Chondrocyte (in vitro differentiated cells): ENCODE measurements around the gene ZCCHC7. TPM values are rescaled to one million over a fixed set of nuclear protein-coding genes. Genes with fewer than 3 reads are reported as not detected.
"Not testable (repeated sequence)": the region's sequence is repeated elsewhere in the genome, so short reads cannot be mapped to it uniquely, and the experiment has no call there.

Experiments used
- DNase-seq: peaks from one replicate; pipeline ENCODE4 v3.0.0; 2021; ENCODE audit warnings: mixed read lengths, low spot score
- H3K27ac Mint-ChIP-seq: one replicate; pipeline ENCODE4 v1.8.0; 2021; ENCODE audit warnings: mild to moderate bottlenecking, moderate library complexity, mixed read lengths; ENCODE audit not compliant: unreplicated experiment
- H3K27me3 Mint-ChIP-seq: 2 replicates; pipeline ENCODE4 v1.8.0; 2021; ENCODE audit warnings: low read depth, mixed read lengths
- H3K36me3 Mint-ChIP-seq: 2 replicates; pipeline ENCODE4 v1.8.0; 2021; ENCODE audit warnings: low read depth, mixed read lengths
- H3K4me1 Mint-ChIP-seq: 2 replicates; pipeline ENCODE4 v1.8.0; 2021; ENCODE audit warnings: low read depth, mild to moderate bottlenecking, mixed read lengths
- H3K4me3 Mint-ChIP-seq: one replicate; pipeline ENCODE4 v1.8.0; 2021; ENCODE audit warnings: mild to moderate bottlenecking, moderate library complexity, mixed read lengths; ENCODE audit not compliant: unreplicated experiment
- H3K9me3 Mint-ChIP-seq: 2 replicates; pipeline ENCODE4 v1.8.0; 2021; ENCODE audit warnings: low read depth, mixed read lengths
- total RNA-seq: library from RNA; stranded (reverse); gene quantifications from 3 replicates; pipeline ENCODE4 v1.2.1, GENCODE V29; 2021
- TF ChIP-seq, protein P1 (sequence below): fragments of 200-600 bp; sonication (generic); IDR thresholded peaks from 2 replicates; pipeline ENCODE4 v1.5.0; 2021; ENCODE audit warnings: antibody characterized with exemption, mild to moderate bottlenecking, moderate library complexity

ZCCHC7 gene
- total RNA-seq, 1 donor from 2014 or later, result 22.5 TPM

DNA sequence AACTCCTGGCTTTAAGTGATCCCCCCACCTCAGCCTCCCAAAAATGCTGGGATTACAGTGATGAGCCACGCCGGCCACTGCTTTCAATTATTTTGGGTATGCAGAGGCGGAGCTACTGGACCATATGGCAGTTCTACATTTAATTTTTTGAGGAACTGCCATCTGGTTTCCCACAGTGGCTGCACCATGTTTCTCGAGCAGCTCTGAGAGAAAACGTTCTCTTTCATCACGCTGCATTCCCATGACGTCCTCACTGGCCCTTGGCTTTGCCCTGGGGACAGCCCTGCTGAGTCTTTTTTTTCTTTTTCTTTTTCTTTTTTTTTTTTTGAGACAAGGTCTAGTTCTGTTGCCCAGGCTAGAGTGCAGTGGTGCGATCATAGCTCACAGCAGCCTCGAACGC is 266.6 kb downstream of the ZCCHC7 start:
- Mint-ChIP-seq H3K9me3 (peaks cover 4% of the 10 kb centered on the region), H3K4me3 (no peak overlapping the region), H3K4me1 (no peaks in the 10 kb centered on the region), H3K36me3 (peaks cover 4% of the 10 kb centered on the region), H3K27me3 (no peaks in the 10 kb centered on the region), H3K27ac (no peak overlapping the region)
- DNase-seq, result no peak
- TF ChIP-seq, protein P1, sequence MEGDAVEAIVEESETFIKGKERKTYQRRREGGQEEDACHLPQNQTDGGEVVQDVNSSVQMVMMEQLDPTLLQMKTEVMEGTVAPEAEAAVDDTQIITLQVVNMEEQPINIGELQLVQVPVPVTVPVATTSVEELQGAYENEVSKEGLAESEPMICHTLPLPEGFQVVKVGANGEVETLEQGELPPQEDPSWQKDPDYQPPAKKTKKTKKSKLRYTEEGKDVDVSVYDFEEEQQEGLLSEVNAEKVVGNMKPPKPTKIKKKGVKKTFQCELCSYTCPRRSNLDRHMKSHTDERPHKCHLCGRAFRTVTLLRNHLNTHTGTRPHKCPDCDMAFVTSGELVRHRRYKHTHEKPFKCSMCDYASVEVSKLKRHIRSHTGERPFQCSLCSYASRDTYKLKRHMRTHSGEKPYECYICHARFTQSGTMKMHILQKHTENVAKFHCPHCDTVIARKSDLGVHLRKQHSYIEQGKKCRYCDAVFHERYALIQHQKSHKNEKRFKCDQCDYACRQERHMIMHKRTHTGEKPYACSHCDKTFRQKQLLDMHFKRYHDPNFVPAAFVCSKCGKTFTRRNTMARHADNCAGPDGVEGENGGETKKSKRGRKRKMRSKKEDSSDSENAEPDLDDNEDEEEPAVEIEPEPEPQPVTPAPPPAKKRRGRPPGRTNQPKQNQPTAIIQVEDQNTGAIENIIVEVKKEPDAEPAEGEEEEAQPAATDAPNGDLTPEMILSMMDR, result no peak

DNA sequence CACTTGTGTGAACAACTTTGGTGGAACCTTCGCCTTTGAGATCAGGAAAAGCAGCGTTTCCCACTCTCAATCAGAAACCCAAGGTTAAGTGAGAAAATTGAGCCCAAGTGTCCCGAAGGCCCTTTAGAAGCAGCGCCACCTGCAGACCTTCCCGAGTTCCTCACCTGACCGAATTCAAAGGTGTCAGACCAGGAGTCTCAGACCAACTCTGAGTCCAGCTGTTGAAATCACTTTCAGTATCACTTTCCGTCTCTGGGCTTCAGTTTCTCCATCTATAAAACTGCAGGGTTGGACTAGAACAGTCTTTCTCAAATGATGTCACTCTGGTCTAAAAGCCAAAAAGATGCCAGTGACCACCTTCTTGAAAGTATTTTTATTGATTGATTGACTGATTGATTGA is 270.4 kb downstream of the ZCCHC7 start:
- no peaks in the 10 kb centered on the region for H3K36me3 Mint-ChIP-seq
- DNase-seq, result no peak
- H3K4me1 Mint-ChIP-seq, result no peaks in the 10 kb centered on the region
- H3K27me3 Mint-ChIP-seq, result peaks cover 6% of the 10 kb centered on the region
- H3K9me3 Mint-ChIP-seq, result no peaks in the 10 kb centered on the region
- TF ChIP-seq, protein P1, result peak; percentile 50
- no peak overlapping the region for H3K4me3 Mint-ChIP-seq
- H3K27ac Mint-ChIP-seq, result no peak overlapping the region

DNA sequence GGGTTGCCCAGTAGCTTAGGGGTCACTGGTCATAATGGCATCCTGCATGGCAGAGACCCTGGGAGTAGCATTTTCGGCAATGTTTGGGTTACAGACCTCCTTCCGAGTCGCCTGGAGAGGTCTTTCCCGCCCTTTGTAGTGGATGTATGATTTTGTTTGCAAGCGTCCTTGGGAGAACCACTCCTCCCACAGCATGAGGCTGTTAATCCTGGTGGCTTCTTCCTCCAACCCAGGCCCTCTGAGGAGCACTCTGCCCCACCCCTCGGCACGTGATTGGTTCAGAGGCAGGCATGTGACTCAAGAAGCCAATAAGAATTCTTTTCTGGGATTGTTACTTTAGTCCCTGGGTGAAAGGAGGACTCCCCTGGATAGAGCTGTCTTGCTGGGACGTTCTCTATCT is 271.9 kb downstream of the ZCCHC7 start:
- Mint-ChIP-seq H3K4me1 (no peaks in the 10 kb centered on the region), H3K36me3 (no peaks in the 10 kb centered on the region), H3K27me3 (peaks cover 6% of the 10 kb centered on the region), H3K4me3 (no peak overlapping the region), H3K27ac (no peak overlapping the region), H3K9me3 (no peaks in the 10 kb centered on the region)
- DNase-seq, result no peak
- TF ChIP-seq, protein P1, result no peak

DNA sequence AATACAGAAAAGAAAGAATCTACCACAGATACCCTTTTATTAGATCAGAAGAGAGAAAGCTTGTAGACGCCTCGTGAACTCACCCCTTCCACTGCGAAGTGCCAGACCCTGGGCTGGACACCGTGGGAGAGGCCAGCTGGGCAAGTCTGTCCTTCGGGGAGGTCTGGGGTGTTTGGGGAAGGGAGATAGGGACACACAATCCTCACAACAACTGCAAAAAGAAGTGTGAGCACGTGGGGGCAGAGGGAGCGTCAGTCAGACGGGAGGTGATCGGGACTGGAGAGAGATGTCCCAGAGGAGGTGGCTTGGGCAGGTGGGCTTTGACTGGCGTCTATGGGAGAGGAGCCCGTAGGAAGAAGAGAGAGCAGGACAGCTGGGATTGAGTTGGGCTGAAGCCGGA is 274.9 kb downstream of the ZCCHC7 start:
- H3K4me3 Mint-ChIP-seq, result no peak overlapping the region
- no peaks in the 10 kb centered on the region for H3K4me1 Mint-ChIP-seq
- H3K36me3 Mint-ChIP-seq, result no peaks in the 10 kb centered on the region
- no peaks in the 10 kb centered on the region for H3K9me3 Mint-ChIP-seq
- no peak overlapping the region for H3K27ac Mint-ChIP-seq
- no peak for DNase-seq
- H3K27me3 Mint-ChIP-seq, result peaks cover 6% of the 10 kb centered on the region
- TF ChIP-seq, protein P1, result no peak

DNA sequence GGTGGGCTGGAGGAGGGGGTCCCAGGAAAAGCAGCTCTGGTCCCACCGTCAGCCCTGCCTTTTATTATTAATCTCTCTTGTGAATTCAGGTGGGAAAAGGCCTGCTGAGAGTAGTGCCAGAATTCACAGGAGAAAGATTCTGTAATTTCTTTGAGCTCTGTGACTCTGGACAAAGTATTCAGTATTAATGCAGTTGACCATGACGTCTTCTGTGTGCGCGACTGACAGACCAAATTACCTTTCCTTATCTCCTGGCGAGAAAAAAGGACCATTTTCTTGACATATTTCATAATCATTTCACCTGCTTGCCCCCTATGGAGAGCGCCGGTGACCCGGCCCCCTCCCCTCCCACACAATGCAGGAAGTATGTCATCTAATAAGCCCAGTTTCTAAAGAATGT is 275.3 kb downstream of the ZCCHC7 start:
- H3K27me3 Mint-ChIP-seq, result peaks cover 6% of the 10 kb centered on the region
- H3K27ac Mint-ChIP-seq, result no peak overlapping the region
- no peak for DNase-seq
- H3K36me3 Mint-ChIP-seq, result no peaks in the 10 kb centered on the region
- H3K4me3 Mint-ChIP-seq, result no peak overlapping the region
- no peaks in the 10 kb centered on the region for H3K4me1 Mint-ChIP-seq
- no peaks in the 10 kb centered on the region for H3K9me3 Mint-ChIP-seq
- TF ChIP-seq, protein P1, result no peak

DNA sequence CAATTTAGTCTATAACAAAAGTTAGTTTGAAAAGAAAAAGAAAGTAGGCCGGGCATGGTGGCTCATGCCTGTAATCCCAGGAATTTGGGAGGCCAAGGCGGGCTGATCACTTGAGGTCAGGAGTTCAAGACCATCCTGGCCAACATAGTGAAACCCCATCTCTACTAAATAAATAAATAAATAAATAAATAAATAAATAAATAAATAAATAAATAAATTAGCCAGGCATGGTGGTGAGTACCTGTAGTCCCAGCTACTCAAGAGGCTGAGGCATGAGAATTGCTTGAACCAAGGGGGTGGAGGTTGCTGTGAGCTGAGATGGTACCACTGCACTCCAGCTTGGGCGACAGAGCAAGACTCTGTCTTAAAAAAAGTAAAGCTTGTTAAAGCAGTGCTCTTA is 277.6 kb downstream of the ZCCHC7 start:
- not testable (repeated sequence) for H3K4me1 Mint-ChIP-seq, H3K36me3 Mint-ChIP-seq, H3K9me3 Mint-ChIP-seq, DNase-seq, H3K27ac Mint-ChIP-seq, H3K4me3 Mint-ChIP-seq, H3K27me3 Mint-ChIP-seq
